K562 (cell line): ENCODE measurements around the gene FLOT2. TPM values are rescaled to one million over a fixed set of nuclear protein-coding genes. Genes with fewer than 3 reads are reported as not detected.
A peak's percentile ranks its signal among the peaks of the same experiment; 100 is the strongest.

ENCODE experiments used
- BHLHE40 ChIP-seq: IDR thresholded peaks from 2 replicates; pipeline ENCODE4 v1.6.1; 2011; ENCODE audit warnings: low read length, improper control_type of control experiment
- CCNT2 ChIP-seq: IDR thresholded peaks from 2 replicates; pipeline ENCODE4 v1.6.1; 2011; ENCODE audit warnings: borderline replicate concordance, low read depth, mild to moderate bottlenecking, moderate library complexity, mixed read lengths, low read length; ENCODE audit not compliant: insufficient read length; ENCODE audit errors: extremely low read depth
- CREM ChIP-seq: IDR thresholded peaks from 2 replicates; pipeline ENCODE4 v1.6.1; 2014; ENCODE audit warnings: antibody characterized with exemption, low read depth
- CXXC5 ChIP-seq: fragments of 250-450 bp; sonication (Bioruptor Pico); IDR thresholded peaks from 2 replicates; pipeline ENCODE4 v1.8.0; 2022; ENCODE audit warnings: inconsistent platforms, mild to moderate bottlenecking, moderate library complexity
- DPF2 ChIP-seq: fragments of 450-650 bp; IDR thresholded peaks from 2 replicates; pipeline ENCODE4 v1.6.1; 2016
- FOXK2 ChIP-seq, 2 experiments: fragments of 450-650 bp; IDR thresholded peaks in 1 of 2; conservative IDR thresholded peaks in 1 of 2; 2 replicates each; pipeline ENCODE4 v1.6.1; 2016; ENCODE audit warnings: low read depth in 2 of 2, mild to moderate bottlenecking in 1 of 2
- HIVEP1 ChIP-seq: fragments of 250-450 bp; sonication (Bioruptor Pico); IDR thresholded peaks from 2 replicates; pipeline ENCODE4 v1.4.0; 2020; ENCODE audit warnings: mild to moderate bottlenecking
- RBBP5 ChIP-seq: fragments of 200-600 bp; sonication (generic); IDR thresholded peaks from 2 replicates; pipeline ENCODE4 v1.6.1; 2012; ENCODE audit warnings: borderline replicate concordance, mild to moderate bottlenecking, low read length, control low read depth, inconsistent platforms; ENCODE audit not compliant: insufficient read depth, poor library complexity, severe bottlenecking
- SLC30A9 ChIP-seq: fragments of 250-450 bp; sonication (Bioruptor Pico); IDR thresholded peaks from 2 replicates; pipeline ENCODE4 v1.8.0; 2022; ENCODE audit warnings: mild to moderate bottlenecking, moderate library complexity
- SNRNP70 ChIP-seq: fragments of 200-400 bp; formaldehyde crosslinking; optimal IDR thresholded peaks from 2 replicates; pipeline ENCODE3; 2017; ENCODE audit warnings: low read depth, low read length
- SOX6 ChIP-seq: fragments of 450-650 bp; IDR thresholded peaks from 2 replicates; pipeline ENCODE4 v1.6.1; 2014; ENCODE audit warnings: mild to moderate bottlenecking
- TEAD2 ChIP-seq: fragments of 450-650 bp; IDR thresholded peaks from 2 replicates; pipeline ENCODE4 v1.6.1; 2016; ENCODE audit warnings: missing genetic modification characterization, control low read depth, missing compliant biosample characterization
- YBX1 ChIP-seq: fragments of 450-650 bp; IDR thresholded peaks from 2 replicates; pipeline ENCODE4 v1.7.1; 2016; ENCODE audit warnings: mild to moderate bottlenecking
- polyA plus RNA-seq, 8 experiments: library from polyadenylated mRNA; depleted of rRNA in 4 of 8; stranded (reverse) in 5 of 8; unstranded in 3 of 8; fragments of >200 nt; fragmentation: Nextera tagmentation in 2 of 8; fragmentation: Illumina TruSeq in 1 of 8; extraction: Ambion mirVana in 2 of 8; extraction: Trizol in 1 of 8; gene quantifications; 2 replicates each; pipeline versions ENCODE4 v1.2.1 to v1.2.3, GENCODE V29; 2011 to 2014; ENCODE audit warnings: inconsistent platforms in 1 of 8, missing spikeins in 1 of 8
- total RNA-seq, 7 experiments: library from RNA; depleted of rRNA in 6 of 7; stranded (reverse); fragments of >200 nt in 6 of 7; fragmentation: Illumina TruSeq in 2 of 7; extraction: Trizol in 2 of 7; gene quantifications; 2 replicates each; pipeline versions ENCODE4 v1.2.1 to v1.2.3, GENCODE V29; 2011 to 2021; ENCODE audit warnings: low replicate concordance in 1 of 7
- TF ChIP-seq, protein P1 (sequence below): sonication (generic); formaldehyde crosslinking; IDR thresholded peaks from 2 replicates; pipeline ENCODE4 v1.9.0; 2022; ENCODE audit warnings: mild to moderate bottlenecking, missing genetic modification reagents
- TF ChIP-seq, protein P2 (sequence below), 2 experiments: fragments of 250-450 bp in 1 of 2; fragments of 450-650 bp in 1 of 2; sonication (Bioruptor Pico) in 1 of 2; IDR thresholded peaks; 2 replicates each; pipeline versions ENCODE4 v1.6.1 to v1.8.0; 2016 to 2021; ENCODE audit warnings: mild to moderate bottlenecking in 2 of 2, moderate library complexity in 2 of 2, missing compliant biosample characterization in 1 of 2, missing genetic modification characterization in 1 of 2
- TF ChIP-seq, protein P3 (sequence below): IDR thresholded peaks from 2 replicates; pipeline ENCODE4 v1.6.1; 2014; ENCODE audit warnings: antibody characterized with exemption
- TF ChIP-seq, protein P4 (sequence below): fragments of 200-800 bp; sonication (Bioruptor generic); IDR thresholded peaks from 2 replicates; pipeline ENCODE4 v1.6.1; 2017; ENCODE audit warnings: missing genetic modification characterization, missing compliant biosample characterization
- TF ChIP-seq, protein P5 (sequence below): fragments of 450-650 bp; IDR thresholded peaks from 2 replicates; pipeline ENCODE4 v1.6.1; 2016
- TF ChIP-seq, protein P6 (sequence below), 2 experiments: IDR thresholded peaks in 1 of 2; conservative IDR thresholded peaks in 1 of 2; 2 replicates each; pipeline ENCODE4 v1.6.1; 2016; ENCODE audit warnings: low read depth in 2 of 2, mild to moderate bottlenecking in 1 of 2, missing compliant biosample characterization in 1 of 2, missing genetic modification characterization in 1 of 2, moderate library complexity in 1 of 2

Gene FLOT2
- total and polyA plus RNA-seq, 9 of the 15 experiments (the other 6 are each of a cell fraction or from before 2014, with no cell fraction given): 17.5 to 138 (median 41.7) TPM

DNA sequence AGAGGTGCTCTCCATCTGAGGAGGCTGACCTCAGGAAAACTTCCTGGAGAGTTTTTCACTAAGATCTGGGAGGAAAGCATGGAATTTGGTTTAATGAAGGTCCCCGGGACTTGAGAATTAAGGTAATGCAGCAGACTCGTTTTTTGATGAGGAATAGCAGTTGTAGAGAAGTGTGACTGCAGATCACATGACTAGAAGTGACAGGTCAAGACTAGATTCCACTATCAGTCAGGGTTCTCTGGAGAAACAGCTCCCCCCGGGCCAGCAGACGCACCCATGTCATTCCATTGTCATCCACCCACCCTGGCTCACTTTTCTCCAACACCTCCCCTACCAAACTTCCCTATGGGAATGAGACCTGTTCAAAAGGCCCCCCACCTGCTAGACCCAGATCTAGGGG, 7.3 kb upstream of the FLOT2 start (continued):
- TF ChIP-seq SNRNP70 (no peak), CXXC5 (peak; percentile 44), RBBP5 (peak; percentile 21), BHLHE40 (peak; percentile 65), HIVEP1 (CRISPR knock-in tag) (no peak), TEAD2 (tag) (no peak), SLC30A9 (no peak), SOX6 (peak; percentile 56; the same call in 1 of the 2 replicates), DPF2 (0 out of 2 replicates have a peak, but pooled peaks have one; percentile 11), FOXK2 (conservative IDR thresholded peaks at IDR 0.05 in 1 of 2, IDR thresholded peaks at IDR 0.05 in 1 of 2; ENCODE audit: low read depth in 2 of 2) (0 out of 4 replicates have a peak, but pooled peaks of 1 of the 2 experiments have one; percentile 35), YBX1 (no peak), CCNT2 (peak; percentile 15), CREM (peak; percentile 46; the same call in 1 of the 2 replicates)
- TF ChIP-seq, protein P1, sequence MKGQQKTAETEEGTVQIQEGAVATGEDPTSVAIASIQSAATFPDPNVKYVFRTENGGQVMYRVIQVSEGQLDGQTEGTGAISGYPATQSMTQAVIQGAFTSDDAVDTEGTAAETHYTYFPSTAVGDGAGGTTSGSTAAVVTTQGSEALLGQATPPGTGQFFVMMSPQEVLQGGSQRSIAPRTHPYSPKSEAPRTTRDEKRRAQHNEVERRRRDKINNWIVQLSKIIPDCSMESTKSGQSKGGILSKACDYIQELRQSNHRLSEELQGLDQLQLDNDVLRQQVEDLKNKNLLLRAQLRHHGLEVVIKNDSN (CRISPR knock-in tag): peak; percentile 25; the same call in 1 of the 2 replicates
- TF ChIP-seq, protein P2, sequence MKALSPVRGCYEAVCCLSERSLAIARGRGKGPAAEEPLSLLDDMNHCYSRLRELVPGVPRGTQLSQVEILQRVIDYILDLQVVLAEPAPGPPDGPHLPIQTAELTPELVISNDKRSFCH (CRISPR knock-in tag; IDR thresholded peaks at IDR 0.05): no peak
- TF ChIP-seq, protein P2 (tag; IDR thresholded peaks at IDR 0.05): no peak
- TF ChIP-seq, protein P3, sequence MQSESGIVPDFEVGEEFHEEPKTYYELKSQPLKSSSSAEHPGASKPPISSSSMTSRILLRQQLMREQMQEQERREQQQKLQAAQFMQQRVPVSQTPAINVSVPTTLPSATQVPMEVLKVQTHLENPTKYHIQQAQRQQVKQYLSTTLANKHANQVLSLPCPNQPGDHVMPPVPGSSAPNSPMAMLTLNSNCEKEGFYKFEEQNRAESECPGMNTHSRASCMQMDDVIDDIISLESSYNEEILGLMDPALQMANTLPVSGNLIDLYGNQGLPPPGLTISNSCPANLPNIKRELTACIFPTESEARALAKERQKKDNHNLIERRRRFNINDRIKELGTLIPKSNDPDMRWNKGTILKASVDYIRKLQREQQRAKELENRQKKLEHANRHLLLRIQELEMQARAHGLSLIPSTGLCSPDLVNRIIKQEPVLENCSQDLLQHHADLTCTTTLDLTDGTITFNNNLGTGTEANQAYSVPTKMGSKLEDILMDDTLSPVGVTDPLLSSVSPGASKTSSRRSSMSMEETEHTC: peak; percentile 66; the same call in 1 of the 2 replicates
- TF ChIP-seq, protein P4, sequence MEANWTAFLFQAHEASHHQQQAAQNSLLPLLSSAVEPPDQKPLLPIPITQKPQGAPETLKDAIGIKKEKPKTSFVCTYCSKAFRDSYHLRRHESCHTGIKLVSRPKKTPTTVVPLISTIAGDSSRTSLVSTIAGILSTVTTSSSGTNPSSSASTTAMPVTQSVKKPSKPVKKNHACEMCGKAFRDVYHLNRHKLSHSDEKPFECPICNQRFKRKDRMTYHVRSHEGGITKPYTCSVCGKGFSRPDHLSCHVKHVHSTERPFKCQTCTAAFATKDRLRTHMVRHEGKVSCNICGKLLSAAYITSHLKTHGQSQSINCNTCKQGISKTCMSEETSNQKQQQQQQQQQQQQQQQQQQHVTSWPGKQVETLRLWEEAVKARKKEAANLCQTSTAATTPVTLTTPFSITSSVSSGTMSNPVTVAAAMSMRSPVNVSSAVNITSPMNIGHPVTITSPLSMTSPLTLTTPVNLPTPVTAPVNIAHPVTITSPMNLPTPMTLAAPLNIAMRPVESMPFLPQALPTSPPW (CRISPR knock-in tag): peak; percentile 60
- TF ChIP-seq, protein P5, sequence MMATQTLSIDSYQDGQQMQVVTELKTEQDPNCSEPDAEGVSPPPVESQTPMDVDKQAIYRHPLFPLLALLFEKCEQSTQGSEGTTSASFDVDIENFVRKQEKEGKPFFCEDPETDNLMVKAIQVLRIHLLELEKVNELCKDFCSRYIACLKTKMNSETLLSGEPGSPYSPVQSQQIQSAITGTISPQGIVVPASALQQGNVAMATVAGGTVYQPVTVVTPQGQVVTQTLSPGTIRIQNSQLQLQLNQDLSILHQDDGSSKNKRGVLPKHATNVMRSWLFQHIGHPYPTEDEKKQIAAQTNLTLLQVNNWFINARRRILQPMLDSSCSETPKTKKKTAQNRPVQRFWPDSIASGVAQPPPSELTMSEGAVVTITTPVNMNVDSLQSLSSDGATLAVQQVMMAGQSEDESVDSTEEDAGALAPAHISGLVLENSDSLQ: peak; percentile 77
- TF ChIP-seq, protein P6, sequence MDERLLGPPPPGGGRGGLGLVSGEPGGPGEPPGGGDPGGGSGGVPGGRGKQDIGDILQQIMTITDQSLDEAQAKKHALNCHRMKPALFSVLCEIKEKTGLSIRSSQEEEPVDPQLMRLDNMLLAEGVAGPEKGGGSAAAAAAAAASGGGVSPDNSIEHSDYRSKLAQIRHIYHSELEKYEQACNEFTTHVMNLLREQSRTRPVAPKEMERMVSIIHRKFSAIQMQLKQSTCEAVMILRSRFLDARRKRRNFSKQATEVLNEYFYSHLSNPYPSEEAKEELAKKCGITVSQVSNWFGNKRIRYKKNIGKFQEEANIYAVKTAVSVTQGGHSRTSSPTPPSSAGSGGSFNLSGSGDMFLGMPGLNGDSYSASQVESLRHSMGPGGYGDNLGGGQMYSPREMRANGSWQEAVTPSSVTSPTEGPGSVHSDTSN (CRISPR knock-in tag; IDR thresholded peaks at IDR 0.05; ENCODE audit: low read depth): no peak
- TF ChIP-seq, protein P6 (tag; conservative IDR thresholded peaks at IDR 0.05; ENCODE audit: low read depth): 0 out of 2 replicates have a peak, but pooled peaks have one; percentile 23
